K562 (cell line): Measurements from ENCODE around the gene COL23A1.

Experiments used
- BACH1 ChIP-seq: fragments of 200-800 bp; sonication (Bioruptor generic); IDR thresholded peaks from 2 replicates; pipeline ENCODE4 v1.6.1; 2016; ENCODE audit warnings: missing genetic modification characterization, missing compliant biosample characterization
- CREB1 ChIP-seq, 2 experiments: sonication (generic) in 1 of 2; formaldehyde crosslinking in 1 of 2; IDR thresholded peaks; 2 replicates each; pipeline versions ENCODE4 v1.6.1 to v1.8.0; 2012 to 2022; ENCODE audit warnings: inconsistent platforms in 1 of 2, mild to moderate bottlenecking in 1 of 2, missing genetic modification reagents in 1 of 2, moderate library complexity in 1 of 2
- E2F6 ChIP-seq, 2 experiments: IDR thresholded peaks; 2 replicates each; pipeline ENCODE4 v1.6.1; 2011; ENCODE audit warnings: borderline replicate concordance in 1 of 2, control low read depth in 1 of 2, low read depth in 1 of 2, low read length in 1 of 2, mild to moderate bottlenecking in 1 of 2, mixed read lengths in 1 of 2, moderate library complexity in 1 of 2; ENCODE audit not compliant: insufficient read depth in 1 of 2, insufficient read length in 1 of 2, poor library complexity in 1 of 2, severe bottlenecking in 1 of 2; ENCODE audit errors: extremely low read depth in 1 of 2
- EZH2 ChIP-seq: IDR thresholded peaks from 2 replicates; pipeline ENCODE4 v1.6.1; 2012; ENCODE audit warnings: low read depth, mild to moderate bottlenecking, inconsistent platforms, low read length, borderline replicate concordance
- HNRNPH1 ChIP-seq: fragments of 200-400 bp; formaldehyde crosslinking; optimal IDR thresholded peaks from 2 replicates; pipeline ENCODE3; 2017; ENCODE audit warnings: low read depth, mild to moderate bottlenecking, low read length, moderate library complexity
- SIN3A ChIP-seq, 2 experiments: fragments of 150-350 bp in 1 of 2; IDR thresholded peaks; 2 replicates each; pipeline ENCODE4 v1.6.1; 2011 to 2016; ENCODE audit warnings: borderline replicate concordance in 2 of 2, low read depth in 2 of 2, low read length in 2 of 2, mild to moderate bottlenecking in 2 of 2, moderate library complexity in 2 of 2; ENCODE audit not compliant: control insufficient read depth in 1 of 2
- SP2 ChIP-seq: IDR thresholded peaks from 2 replicates; pipeline ENCODE4 v1.6.1; 2011; ENCODE audit warnings: mild to moderate bottlenecking, low read depth, low read length, moderate library complexity; ENCODE audit not compliant: poor library complexity, severe bottlenecking; ENCODE audit errors: extremely low read depth
- ZNF274 ChIP-seq: IDR thresholded peaks from 2 replicates; pipeline ENCODE4 v1.6.1; 2011; ENCODE audit warnings: low read depth, mild to moderate bottlenecking, low read length, moderate library complexity, borderline replicate concordance
- TF ChIP-seq, protein P1 (sequence below): sonication (generic); formaldehyde crosslinking; IDR thresholded peaks from 2 replicates; pipeline ENCODE4 v1.8.1; 2022; ENCODE audit warnings: missing genetic modification reagents
- TF ChIP-seq, protein P2 (sequence below), 3 experiments: IDR thresholded peaks in 2 of 3; conservative IDR thresholded peaks in 1 of 3; 2 replicates each; pipeline ENCODE4 v1.5.1; 2011 to 2012; ENCODE audit warnings: low read length in 3 of 3, mild to moderate bottlenecking in 3 of 3, control low read depth in 2 of 3, improper control_type of control experiment in 1 of 3, inconsistent platforms in 1 of 3, low read depth in 1 of 3, mixed read lengths in 1 of 3, moderate library complexity in 1 of 3; ENCODE audit not compliant: insufficient read depth in 2 of 3

DNA sequence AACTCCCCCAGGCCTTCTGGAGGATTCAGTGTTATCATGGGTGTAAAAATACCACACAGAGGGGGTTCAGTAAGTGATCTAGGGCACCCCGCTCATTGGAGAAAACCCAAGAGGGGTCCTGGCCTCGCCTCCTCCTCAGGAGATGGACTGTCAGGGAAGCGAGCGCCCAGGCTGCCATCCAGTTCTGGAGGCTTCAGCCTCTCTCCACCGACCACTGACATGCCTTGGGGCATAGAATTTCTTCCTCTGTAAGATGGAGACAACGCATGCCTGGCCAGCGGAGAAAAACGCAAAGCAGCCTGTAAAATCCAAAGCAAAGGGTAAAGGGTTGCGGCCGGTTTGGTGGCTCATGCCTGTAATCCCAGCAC lies 165.4 kb downstream of the COL23A1 start:
- TF ChIP-seq CREB1 (IDR thresholded peaks at IDR 0.05) (no peak), CREB1 (CRISPR knock-in tag; IDR thresholded peaks at IDR 0.05) (no peak), HNRNPH1 (no peak), EZH2 (no peak), SIN3A (IDR thresholded peaks at IDR 0.05; ENCODE audit: borderline replicate concordance in 2 of 2, control insufficient read depth in 1 of 2, low read depth in 2 of 2, low read length in 2 of 2) (no peak), BACH1 (tag) (no peak), E2F6 (IDR thresholded peaks at IDR 0.05; ENCODE audit: borderline replicate concordance in 1 of 2, extremely low read depth in 1 of 2, insufficient read depth in 1 of 2, insufficient read length in 1 of 2, low read depth in 1 of 2, low read length in 1 of 2, poor library complexity in 1 of 2, severe bottlenecking in 1 of 2) (no peak), SP2 (no peak), ZNF274 (no peak)
- TF ChIP-seq, protein P1, sequence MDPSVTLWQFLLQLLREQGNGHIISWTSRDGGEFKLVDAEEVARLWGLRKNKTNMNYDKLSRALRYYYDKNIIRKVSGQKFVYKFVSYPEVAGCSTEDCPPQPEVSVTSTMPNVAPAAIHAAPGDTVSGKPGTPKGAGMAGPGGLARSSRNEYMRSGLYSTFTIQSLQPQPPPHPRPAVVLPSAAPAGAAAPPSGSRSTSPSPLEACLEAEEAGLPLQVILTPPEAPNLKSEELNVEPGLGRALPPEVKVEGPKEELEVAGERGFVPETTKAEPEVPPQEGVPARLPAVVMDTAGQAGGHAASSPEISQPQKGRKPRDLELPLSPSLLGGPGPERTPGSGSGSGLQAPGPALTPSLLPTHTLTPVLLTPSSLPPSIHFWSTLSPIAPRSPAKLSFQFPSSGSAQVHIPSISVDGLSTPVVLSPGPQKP, result no peak
- TF ChIP-seq, protein P2, sequence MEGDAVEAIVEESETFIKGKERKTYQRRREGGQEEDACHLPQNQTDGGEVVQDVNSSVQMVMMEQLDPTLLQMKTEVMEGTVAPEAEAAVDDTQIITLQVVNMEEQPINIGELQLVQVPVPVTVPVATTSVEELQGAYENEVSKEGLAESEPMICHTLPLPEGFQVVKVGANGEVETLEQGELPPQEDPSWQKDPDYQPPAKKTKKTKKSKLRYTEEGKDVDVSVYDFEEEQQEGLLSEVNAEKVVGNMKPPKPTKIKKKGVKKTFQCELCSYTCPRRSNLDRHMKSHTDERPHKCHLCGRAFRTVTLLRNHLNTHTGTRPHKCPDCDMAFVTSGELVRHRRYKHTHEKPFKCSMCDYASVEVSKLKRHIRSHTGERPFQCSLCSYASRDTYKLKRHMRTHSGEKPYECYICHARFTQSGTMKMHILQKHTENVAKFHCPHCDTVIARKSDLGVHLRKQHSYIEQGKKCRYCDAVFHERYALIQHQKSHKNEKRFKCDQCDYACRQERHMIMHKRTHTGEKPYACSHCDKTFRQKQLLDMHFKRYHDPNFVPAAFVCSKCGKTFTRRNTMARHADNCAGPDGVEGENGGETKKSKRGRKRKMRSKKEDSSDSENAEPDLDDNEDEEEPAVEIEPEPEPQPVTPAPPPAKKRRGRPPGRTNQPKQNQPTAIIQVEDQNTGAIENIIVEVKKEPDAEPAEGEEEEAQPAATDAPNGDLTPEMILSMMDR (IDR thresholded peaks at IDR 0.05 in 2 of 3, conservative IDR thresholded peaks at IDR 0.05 in 1 of 3; ENCODE audit: insufficient read depth in 2 of 3, low read depth in 1 of 3, low read length in 3 of 3), result no peak
